COLO829 (cell line): ENCODE data around the gene PCBP4.

Source experiments
- DNase-seq: peaks from one replicate; pipeline ENCODE4 v3.0.0; 2012; ENCODE audit warnings: low spot score

Gene PCBP4

DNA sequence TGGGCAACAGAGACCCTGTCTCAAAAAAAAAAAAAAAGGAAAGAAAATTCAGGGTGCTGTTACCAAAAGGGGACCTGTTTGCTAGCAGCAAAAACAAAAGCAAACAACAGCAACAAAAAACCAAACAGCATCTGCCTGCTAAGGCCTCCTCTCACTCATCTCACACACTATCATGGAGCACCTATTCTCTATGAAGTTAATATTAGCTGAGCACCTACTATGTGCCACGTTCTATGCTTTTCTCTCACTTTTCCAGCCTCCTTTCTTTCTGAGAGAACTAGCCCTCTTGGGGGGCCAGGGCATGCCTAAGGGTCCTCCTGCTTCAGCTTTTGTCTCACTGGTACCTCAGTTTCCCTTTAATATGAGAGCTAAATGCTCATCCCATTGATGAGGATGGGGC lies 12.5 kb downstream of the PCBP4 start:
- no peak for DNase-seq

DNA sequence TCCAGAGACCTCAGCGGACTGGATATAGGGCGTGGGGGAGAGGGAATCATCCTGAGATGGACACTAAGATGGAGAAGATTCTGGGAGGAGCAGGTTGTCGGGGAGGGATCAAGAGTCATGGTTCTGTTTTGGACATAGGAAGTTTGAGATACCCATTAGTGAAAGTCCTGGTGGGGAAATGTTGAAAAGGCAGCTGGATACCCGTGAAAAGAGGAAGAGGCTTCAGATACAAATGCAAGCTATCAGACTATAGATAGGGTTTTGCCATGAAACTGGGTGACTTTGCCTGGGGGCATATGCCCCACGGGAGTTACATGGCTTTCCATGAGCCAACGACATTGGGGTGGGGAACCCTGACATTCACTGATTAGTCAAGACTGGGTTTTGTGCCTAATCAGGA lies 13.1 kb downstream of the PCBP4 start:
- no peak for DNase-seq

GRCh38 chr3:51953445-51953844 lies 13.8 kb downstream of the PCBP4 start:
- no peak for DNase-seq

GRCh38 chr3:51950899-51951298 lies 16.4 kb downstream of the PCBP4 start:
- no peak for DNase-seq

- no peak for DNase-seq
Observed at GRCh38 chr3:51949121-51949520, 18.1 kb downstream of the PCBP4 start.

- no peak for DNase-seq
Observed at GRCh38 chr3:51948016-51948580, 19.2 kb downstream of the PCBP4 start.

DNA sequence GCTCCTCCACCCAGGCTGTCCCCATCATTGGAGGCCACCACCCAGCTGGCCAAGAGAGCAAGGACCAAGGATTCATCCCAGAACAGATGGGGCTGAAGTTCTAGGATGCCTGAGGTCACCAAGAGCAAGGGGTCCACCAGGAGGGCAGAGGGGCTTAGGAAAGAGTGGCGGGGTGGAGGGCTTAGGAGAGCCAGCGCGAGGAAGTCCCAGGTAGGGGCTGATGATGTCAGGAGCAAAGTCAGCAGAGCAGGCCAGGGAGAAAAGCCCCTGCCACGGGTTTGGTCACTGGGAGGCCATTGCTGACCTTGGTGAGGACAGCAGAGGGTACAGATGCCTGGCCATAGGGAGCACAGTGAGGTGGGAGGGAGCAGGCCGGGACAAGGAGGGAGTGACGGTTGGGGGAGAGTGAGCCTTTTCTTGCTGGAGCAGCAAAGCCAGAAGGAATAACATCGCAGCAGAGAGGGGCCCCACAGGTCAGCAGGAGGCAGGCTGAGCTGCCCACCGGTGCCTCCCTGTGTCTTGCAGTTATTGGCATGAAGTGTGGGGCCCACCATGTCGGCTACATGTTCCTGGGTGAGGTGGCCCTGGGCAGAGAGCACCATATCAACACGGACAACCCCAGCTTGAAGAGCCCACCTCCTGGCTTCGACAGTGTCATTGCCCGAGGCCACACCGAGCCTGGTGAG lies 19.9 kb downstream of the PCBP4 start:
- no peak for DNase-seq

- no peak for DNase-seq
Observed at GRCh38 chr3:51946796-51947195, 20.5 kb downstream of the PCBP4 start.

GRCh38 chr3:51945926-51946705 lies 21.1 kb downstream of the PCBP4 start:
- DNase-seq = no peak

- no peak for DNase-seq
Observed at GRCh38 chr3:51945031-51945840, 22.0 kb downstream of the PCBP4 start.

GRCh38 chr3:51944451-51945021 lies 22.7 kb downstream of the PCBP4 start:
- DNase-seq = no peak

GRCh38 chr3:51943451-51944391 lies 23.5 kb downstream of the PCBP4 start:
- DNase-seq = no peak

- peak; percentile 79 for DNase-seq
Observed at GRCh38 chr3:51942603-51943450, 24.4 kb downstream of the PCBP4 start.

- peak; percentile 100 for DNase-seq
Observed at GRCh38 chr3:51941798-51942602, 25.3 kb downstream of the PCBP4 start, which contains the start of the genes PARP3 and RRP9. Gene PARP3, plus strand, starts transcription at chr3:51942363. Its CDS starts 993 bp downstream, at chr3:51943356. Gene RRP9, minus strand, starts transcription at chr3:51941904. Its CDS starts 37 bp downstream, at chr3:51941867.

GRCh38 chr3:51941463-51941797 lies 25.8 kb downstream of the PCBP4 start:
- DNase-seq = no peak

DNA sequence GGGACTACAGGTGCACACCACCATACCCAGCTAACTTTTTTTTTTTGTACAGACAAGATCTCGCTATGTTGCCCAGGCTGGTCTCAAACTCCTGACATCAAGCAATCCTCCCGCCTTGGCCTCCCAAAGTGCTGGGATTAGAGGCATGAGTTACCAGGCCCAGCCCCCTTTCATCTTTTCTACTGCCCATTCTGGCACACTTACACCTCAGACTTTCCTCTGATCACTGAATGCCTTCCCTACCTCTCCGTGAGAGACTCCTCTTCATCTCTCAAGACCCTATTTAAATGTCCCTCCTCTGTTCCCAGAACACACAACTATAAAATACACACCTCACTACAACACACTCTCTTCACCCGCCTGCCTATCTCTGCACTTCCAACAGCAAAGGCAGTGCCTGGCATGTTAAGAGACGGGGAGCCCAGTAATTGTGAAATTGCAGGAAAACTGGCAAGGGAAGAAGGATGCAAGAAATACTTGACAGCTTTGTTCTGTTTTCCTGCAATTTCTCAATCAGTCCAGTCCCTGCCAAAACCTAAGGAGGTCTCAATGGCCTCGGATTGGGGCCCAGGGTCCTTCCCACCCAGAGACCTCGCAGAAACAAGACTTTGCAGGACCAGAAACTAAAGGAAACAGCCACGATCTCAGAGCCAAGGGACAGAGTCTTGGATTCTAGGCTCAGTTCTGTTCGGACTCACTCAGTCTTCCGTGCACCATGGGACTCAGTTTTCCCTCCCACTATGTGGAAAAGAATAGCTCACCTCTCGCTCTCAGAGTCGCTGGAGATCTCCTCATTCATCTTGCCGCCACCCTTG lies 26.4 kb downstream of the PCBP4 start:
- DNase-seq = peak; percentile 37

DNA sequence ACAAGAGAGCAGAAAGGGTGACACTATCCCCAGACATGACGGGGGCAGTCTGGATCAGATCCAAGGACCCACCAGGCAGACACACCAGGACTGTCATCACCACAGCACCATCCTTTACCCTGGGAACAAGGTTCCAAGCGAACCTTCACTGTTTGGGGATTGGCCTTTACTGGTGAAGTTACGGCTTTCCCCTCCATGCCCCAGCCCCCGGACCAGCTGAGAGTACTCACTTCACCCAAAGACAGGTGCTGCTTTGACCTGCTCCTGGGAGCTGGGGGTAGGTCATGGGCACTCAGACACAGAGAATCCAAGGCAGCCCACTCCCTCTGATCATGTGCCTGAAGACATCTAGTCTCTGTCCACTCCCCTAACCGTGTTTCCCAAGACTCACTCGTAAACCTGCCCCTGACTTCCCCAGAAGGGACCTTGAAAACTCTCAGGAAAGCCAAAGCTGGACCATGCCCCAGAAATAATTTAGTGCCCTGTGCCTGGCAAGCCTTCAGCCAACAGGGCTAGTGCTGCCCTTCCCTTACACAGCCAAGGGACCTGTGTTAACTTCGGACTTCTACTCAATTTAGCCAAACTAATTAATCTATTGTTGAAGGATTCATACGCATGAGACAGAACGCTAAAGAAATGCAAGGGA lies 28.4 kb downstream of the PCBP4 start:
- DNase-seq = no peak
